OCI-LY7 (cell line): ENCODE results near the gene SLCO2A1.

Experiments
- CTCF ChIP-seq: fragments of 200-600 bp; sonication (generic); conservative IDR thresholded peaks from 2 replicates; pipeline ENCODE4 v1.5.1; 2014; ENCODE audit warnings: mild to moderate bottlenecking, antibody characterized with exemption, low read length, moderate library complexity, mixed read lengths
- EZH2phosphoT487 ChIP-seq: fragments of 200-600 bp; sonication (generic); IDR thresholded peaks from 2 replicates; pipeline ENCODE4 v1.6.1; 2018; ENCODE audit warnings: low read depth, borderline replicate concordance, mild to moderate bottlenecking, mixed run types, antibody characterized with exemption, low read length, moderate library complexity, mixed read lengths

DNA sequence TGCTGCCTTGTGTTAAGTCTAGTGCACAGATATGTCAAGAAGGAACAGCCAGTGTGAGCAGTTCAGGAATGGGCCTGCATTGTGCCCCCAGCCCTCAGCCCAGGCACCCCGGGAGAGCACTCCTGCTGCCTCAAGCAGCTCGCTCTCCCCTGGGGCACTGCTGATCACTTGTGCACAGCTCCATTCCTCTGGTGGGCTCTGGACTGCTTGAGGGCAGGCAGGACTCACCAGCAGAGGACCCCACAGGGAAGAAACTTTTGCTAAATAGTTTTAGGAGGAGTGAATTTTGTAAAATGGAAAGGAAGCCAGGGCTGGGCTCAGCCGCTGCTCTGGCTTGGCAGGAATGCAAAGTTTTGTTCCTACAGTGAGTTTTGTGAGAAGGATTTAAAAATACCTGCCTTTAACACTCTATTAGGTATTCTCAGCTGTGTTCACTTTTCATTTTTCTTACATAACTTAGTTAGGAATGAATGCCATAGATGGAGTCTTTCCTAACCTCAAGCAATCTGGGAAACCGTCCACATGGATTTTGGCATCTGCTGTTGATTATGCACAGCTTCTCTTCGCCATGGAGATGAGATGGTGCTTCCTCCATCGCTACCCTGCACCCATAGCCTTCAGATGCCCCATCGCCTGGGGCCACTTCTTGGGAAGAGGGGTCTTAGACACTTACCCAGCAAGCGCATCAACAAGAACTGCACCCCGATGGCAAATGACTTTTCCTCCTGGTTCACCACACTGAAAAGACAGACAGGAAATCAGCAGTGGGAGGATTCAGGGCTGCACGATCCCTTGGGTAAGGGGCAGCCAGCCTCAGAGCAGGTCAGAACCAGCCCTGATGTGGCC lies 91.7 kb downstream of the SLCO2A1 start:
- TF ChIP-seq CTCF (no peak), EZH2phosphoT487 (no peak)
